HepG2 (cell line): ENCODE data around the gene ATAD3C. TPM values are rescaled to one million over a fixed set of nuclear protein-coding genes. Genes with fewer than 3 reads are reported as not detected.

ENCODE experiments used
- ELF1 ChIP-seq: sonication (generic); formaldehyde crosslinking; IDR thresholded peaks from 2 replicates; pipeline ENCODE4 v1.4.0; 2020; ENCODE audit warnings: missing genetic modification reagents
- ELK4 ChIP-seq: sonication (generic); formaldehyde crosslinking; IDR thresholded peaks from 2 replicates; pipeline ENCODE4 v1.9.0; 2021; ENCODE audit warnings: missing genetic modification reagents, borderline replicate concordance
- FOXP4 ChIP-seq: sonication (generic); formaldehyde crosslinking; IDR thresholded peaks from 2 replicates; pipeline ENCODE4 v1.4.0; 2020; ENCODE audit warnings: missing genetic modification reagents
- GATAD1 ChIP-seq: IDR thresholded peaks from 2 replicates; pipeline ENCODE4 v1.6.1; 2016; ENCODE audit warnings: missing genetic modification reagents, missing compliant biosample characterization
- HDAC2 ChIP-seq: sonication (generic); formaldehyde crosslinking; IDR thresholded peaks from 2 replicates; pipeline ENCODE4 v1.4.0; 2020; ENCODE audit warnings: missing genetic modification reagents
- MAF1 ChIP-seq: sonication (generic); formaldehyde crosslinking; IDR thresholded peaks from 2 replicates; pipeline ENCODE4 v1.5.0; 2020; ENCODE audit warnings: missing genetic modification reagents, borderline replicate concordance
- MTF1 ChIP-seq: sonication (generic); formaldehyde crosslinking; IDR thresholded peaks from 2 replicates; pipeline ENCODE4 v1.5.0; 2020; ENCODE audit warnings: missing genetic modification reagents
- NR2F6 ChIP-seq, 2 experiments: IDR thresholded peaks; 2 replicates each; pipeline ENCODE4 v1.6.1; 2016; ENCODE audit warnings: antibody characterized with exemption in 1 of 2, mild to moderate bottlenecking in 1 of 2
- NRL ChIP-seq: sonication (generic); formaldehyde crosslinking; IDR thresholded peaks from 2 replicates; pipeline ENCODE4 v1.5.0; 2020; ENCODE audit warnings: missing genetic modification reagents, mild to moderate bottlenecking, moderate library complexity, borderline replicate concordance
- RBAK ChIP-seq: sonication (generic); formaldehyde crosslinking; IDR thresholded peaks from 2 replicates; pipeline ENCODE4 v1.5.1; 2020; ENCODE audit warnings: mild to moderate bottlenecking, missing genetic modification reagents
- SAFB2 ChIP-seq: sonication (generic); formaldehyde crosslinking; IDR thresholded peaks from 2 replicates; pipeline ENCODE4 v1.5.1; 2020; ENCODE audit warnings: missing genetic modification reagents, low read depth, mild to moderate bottlenecking, borderline replicate concordance
- SOX13 ChIP-seq, 3 experiments: fragments of 450-650 bp in 1 of 3; sonication (generic) in 1 of 3; formaldehyde crosslinking in 1 of 3; IDR thresholded peaks in 2 of 3; conservative IDR thresholded peaks in 1 of 3; 2 replicates each; pipeline versions ENCODE4 v1.5.0 to v1.6.1; 2016 to 2020; ENCODE audit warnings: antibody characterized with exemption in 1 of 3, mild to moderate bottlenecking in 1 of 3, missing compliant biosample characterization in 1 of 3, missing genetic modification reagents in 1 of 3, moderate library complexity in 1 of 3
- SP1 ChIP-seq, 2 experiments: fragments of 450-650 bp in 1 of 2; sonication (generic) in 1 of 2; formaldehyde crosslinking in 1 of 2; IDR thresholded peaks; 2 replicates each; pipeline versions ENCODE4 v1.4.0 to v1.6.1; 2016 to 2020; ENCODE audit warnings: missing genetic modification reagents in 1 of 2
- SP4 ChIP-seq: sonication (generic); formaldehyde crosslinking; IDR thresholded peaks from 2 replicates; pipeline ENCODE4 v1.8.1; 2023; ENCODE audit warnings: mild to moderate bottlenecking, missing genetic modification reagents
- TFE3 ChIP-seq: IDR thresholded peaks from 2 replicates; pipeline ENCODE4 v1.6.1; 2016
- ZBTB14 ChIP-seq: sonication (generic); formaldehyde crosslinking; IDR thresholded peaks from 2 replicates; pipeline ENCODE4 v1.4.0; 2020; ENCODE audit warnings: missing genetic modification reagents
- ZFX ChIP-seq: sonication (generic); formaldehyde crosslinking; IDR thresholded peaks from 2 replicates; pipeline ENCODE4 v1.4.0; 2020; ENCODE audit warnings: mild to moderate bottlenecking, low read depth, missing genetic modification reagents, moderate library complexity
- ZFY ChIP-seq: sonication (generic); formaldehyde crosslinking; IDR thresholded peaks from 2 replicates; pipeline ENCODE4 v1.4.0; 2020; ENCODE audit warnings: missing genetic modification reagents
- ZNF232 ChIP-seq: sonication (generic); formaldehyde crosslinking; IDR thresholded peaks from 2 replicates; pipeline ENCODE4 v1.4.0; 2020; ENCODE audit warnings: missing genetic modification reagents, borderline replicate concordance
- ZNF569 ChIP-seq: sonication (generic); formaldehyde crosslinking; IDR thresholded peaks from 2 replicates; pipeline ENCODE4 v1.5.0; 2020; ENCODE audit warnings: mild to moderate bottlenecking, missing genetic modification reagents, moderate library complexity, borderline replicate concordance
- ZNF615 ChIP-seq: sonication (generic); formaldehyde crosslinking; IDR thresholded peaks from 2 replicates; pipeline ENCODE4 v1.5.0; 2020; ENCODE audit warnings: mild to moderate bottlenecking, missing genetic modification reagents, borderline replicate concordance
- polyA plus RNA-seq, 8 experiments: library from polyadenylated mRNA; depleted of rRNA in 3 of 8; stranded (reverse) in 7 of 8; unstranded in 1 of 8; fragments of >200 nt; fragmentation: Illumina TruSeq in 4 of 8; extraction: Trizol in 4 of 8; gene quantifications; 2 replicates each; pipeline versions ENCODE4 v1.2.1 to v1.2.3, GENCODE V29; 2011 to 2016; ENCODE audit warnings: low read depth in 4 of 8, missing spikeins in 1 of 8, mixed read lengths in 1 of 8; ENCODE audit not compliant: insufficient read depth in 1 of 8
- total RNA-seq, 5 experiments: library from RNA; depleted of rRNA; stranded (reverse); fragments of >200 nt; fragmentation: Illumina TruSeq; extraction: Trizol; gene quantifications; 2 replicates each; pipeline ENCODE4 v1.2.3, GENCODE V29; 2016; ENCODE audit warnings: low read depth in 1 of 5

ATAD3C gene
- total and polyA plus RNA-seq, 2 of the 13 experiments (the other 11 are each of a cell fraction or from before 2014, with no cell fraction given): 2.4 to 3.2 TPM

GRCh38 chr1:1462318-1462966, 13.0 kb downstream of the ATAD3C start (continued):
- TF ChIP-seq SP1 (IDR thresholded peaks at IDR 0.05) (no peak), SP1 (CRISPR knock-in tag; IDR thresholded peaks at IDR 0.05) (peak; percentile 67), ZNF232 (no peak), ELK4 (CRISPR knock-in tag) (no peak), SOX13 (IDR thresholded peaks at IDR 0.05) (no peak), SOX13 (CRISPR knock-in tag; conservative IDR thresholded peaks at IDR 0.05 in 1 of 2, IDR thresholded peaks at IDR 0.05 in 1 of 2) (no peak), HDAC2 (peak; percentile 53; the same call in 1 of the 2 replicates), SP4 (CRISPR knock-in tag) (peak; percentile 31; the same call in 1 of the 2 replicates), NRL (CRISPR knock-in tag) (0 out of 2 replicates have a peak, but pooled peaks have one; percentile 24), TFE3 (CRISPR knock-in tag) (no peak), MAF1 (CRISPR knock-in tag) (no peak), GATAD1 (CRISPR knock-in tag) (0 out of 2 replicates have a peak, but pooled peaks have one; percentile 18), ELF1 (CRISPR knock-in tag) (peak; percentile 61; the same call in 1 of the 2 replicates), ZFX (CRISPR knock-in tag) (peak; percentile 73), MTF1 (CRISPR knock-in tag) (no peak), FOXP4 (CRISPR knock-in tag) (no peak), NR2F6 (IDR thresholded peaks at IDR 0.05) (no peak), NR2F6 (CRISPR knock-in tag; IDR thresholded peaks at IDR 0.05) (0 out of 2 replicates have a peak, but pooled peaks have one; percentile 5), ZNF615 (CRISPR knock-in tag) (no peak), ZBTB14 (no peak), ZFY (CRISPR knock-in tag) (peak; percentile 55), SAFB2 (no peak), ZNF569 (CRISPR knock-in tag) (no peak), RBAK (CRISPR knock-in tag) (no peak)
